A673 (cell line): ENCODE data around the gene CBX5. TPM values are rescaled to one million over a fixed set of nuclear protein-coding genes. Genes with fewer than 3 reads are reported as not detected.

Experiments
- BruUV-seq: library from RNA; stranded (reverse); fragments of 400-500 nt; replicated peaks from 2 replicates; lab custom pipeline; 2021; lab: Mats Ljungman, UMichigan
- CTCF ChIA-PET: fragments of 300-600 bp; sonication (Branson Sonifier 250); formaldehyde crosslinking; loops from one replicate; lab custom pipeline; 2022; ENCODE audit warnings: antibody characterized with exemption; lab: Charles Lee
- POLR2A ChIA-PET: fragments of 300-600 bp; sonication (Branson Sonifier 250); formaldehyde crosslinking; loops from one replicate; lab custom pipeline; 2022; ENCODE audit warnings: antibody characterized with exemption; ENCODE audit not compliant: low non-redundant PET; lab: Charles Lee
- DNase-seq: peaks from one replicate; pipeline ENCODE4 v3.0.0-alpha.2; 2015; ENCODE audit warnings: low spot score
- H3K27ac ChIP-seq: fragments of 200-600 bp; sonication (generic); 2 replicates; pipeline ENCODE4 v1.5.1; 2016; ENCODE audit warnings: mixed run types, low read depth, mild to moderate bottlenecking, mixed read lengths, antibody characterized with exemption, low read length; ENCODE audit not compliant: poor library complexity, severe bottlenecking
- H3K27me3 ChIP-seq: fragments of 200-600 bp; sonication (generic); replicated peaks from 2 replicates; pipeline ENCODE4 v1.6.1; 2017; ENCODE audit warnings: mixed run types, low read depth, mild to moderate bottlenecking, mixed read lengths, antibody characterized with exemption, low read length; ENCODE audit not compliant: insufficient read depth, poor library complexity
- H3K36me3 ChIP-seq: fragments of 200-600 bp; sonication (generic); 2 replicates; pipeline ENCODE4 v1.6.1; 2016; ENCODE audit warnings: mixed run types, mild to moderate bottlenecking, mixed read lengths, antibody characterized with exemption, low read length; ENCODE audit not compliant: insufficient read depth, poor library complexity, severe bottlenecking
- H3K4me1 ChIP-seq: fragments of 200-600 bp; sonication (generic); 2 replicates; pipeline ENCODE4 v1.6.1; 2017; ENCODE audit warnings: mixed run types, mild to moderate bottlenecking, mixed read lengths, antibody characterized with exemption, low read length; ENCODE audit not compliant: insufficient read depth, poor library complexity, severe bottlenecking
- H3K4me3 ChIP-seq: fragments of 200-600 bp; sonication (generic); 2 replicates; pipeline ENCODE4 v1.5.1; 2016; ENCODE audit warnings: low read depth, mixed run types, mild to moderate bottlenecking, mixed read lengths, low read length; ENCODE audit not compliant: poor library complexity, severe bottlenecking
- H3K9me3 ChIP-seq: fragments of 200-600 bp; sonication (generic); 2 replicates; pipeline ENCODE4 v1.6.1; 2016; ENCODE audit warnings: mixed run types, low read depth, mild to moderate bottlenecking, mixed read lengths, antibody characterized with exemption, low read length; ENCODE audit not compliant: poor library complexity, severe bottlenecking
- EZH2 ChIP-seq: fragments of 200-600 bp; sonication (generic); IDR thresholded peaks from 2 replicates; pipeline ENCODE4 v1.6.1; 2017; ENCODE audit warnings: borderline replicate concordance, low read depth, mild to moderate bottlenecking, mixed read lengths, antibody characterized with exemption, low read length; ENCODE audit not compliant: poor library complexity, severe bottlenecking
- intact Hi-C: fragments of 100-400 bp; cut with micrococcal nuclease; formaldehyde crosslinking; loops from one replicate; pipeline ENCODE4 v1.10.0; 2022; ENCODE audit not compliant: unreplicated experiment
- total RNA-seq: library from RNA; stranded (reverse); gene quantifications from 2 replicates; pipeline ENCODE4 v1.2.3, GENCODE V29; 2021
- TF ChIP-seq, protein P1 (sequence below): fragments of 300-800, 200-600 bp; sonication (generic); conservative IDR thresholded peaks from 2 replicates; pipeline ENCODE4 v1.5.1; 2017; ENCODE audit warnings: low read depth, mild to moderate bottlenecking, antibody characterized with exemption, low read length, moderate library complexity, mixed read lengths

Gene CBX5
- total RNA-seq, 1 experiment from 2014 or later = 254 TPM

DNA sequence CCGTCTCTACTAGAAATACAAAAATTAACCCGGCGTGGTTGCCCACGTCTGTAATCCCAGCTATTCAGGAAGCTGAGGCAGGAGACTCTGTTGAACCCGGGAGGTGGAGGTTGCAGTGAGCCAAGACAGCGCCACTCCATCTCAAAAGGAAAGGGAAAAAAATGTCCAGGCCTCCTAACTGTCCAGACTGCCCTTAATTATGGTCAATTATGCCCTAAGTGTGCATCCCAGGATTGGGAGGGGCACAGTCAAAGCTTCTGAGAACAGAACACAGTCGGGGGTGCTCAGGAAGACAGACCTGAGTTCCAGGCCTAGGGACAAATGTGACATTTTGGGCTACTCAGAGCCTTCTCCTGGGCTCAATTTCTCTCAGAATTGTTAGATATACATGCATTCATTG lies 59.4 kb downstream of the CBX5 start:
- no TSS peak for BruUV-seq
- Histone ChIP-seq H3K27ac (no peak overlapping the region), H3K36me3 (no peaks in the 10 kb centered on the region), H3K9me3 (no peaks in the 10 kb centered on the region), H3K4me3 (no peak overlapping the region), H3K27me3 (no peaks in the 10 kb centered on the region), H3K4me1 (peaks cover 19% of the 10 kb centered on the region)
- ChIA-PET CTCF (no interaction called here), POLR2A (no interaction called here)
- TF ChIP-seq EZH2 = no peak
- intact Hi-C loops = loop anchor here (1.0 to 5.0 kb wide), 3 partner anchors 57 to 148 kb away; no protein-coding TSS in a partner anchor
- DNase-seq = no peak

DNA sequence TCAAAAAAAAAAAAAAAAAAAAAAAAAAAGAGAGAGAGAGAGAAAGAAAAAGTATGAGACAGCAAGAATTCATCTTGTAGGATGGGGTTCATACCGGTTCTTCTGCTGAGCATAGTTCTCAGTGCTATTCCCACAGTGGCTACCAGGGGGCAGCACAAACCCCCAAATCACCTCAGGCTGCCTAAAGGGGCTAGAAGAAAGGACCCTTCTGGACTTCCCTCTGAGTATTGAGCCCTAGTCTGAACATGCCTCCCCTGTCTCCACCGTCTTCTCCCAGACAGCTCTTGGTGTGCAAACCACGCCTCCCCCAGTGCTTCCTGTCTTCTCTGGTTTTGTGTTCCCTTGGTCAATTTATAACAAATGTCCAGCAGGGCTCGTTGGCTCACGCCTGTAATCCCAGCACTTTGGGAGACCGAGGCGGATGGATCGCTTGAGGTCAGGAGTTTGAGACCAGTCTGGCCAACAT lies 59.8 kb downstream of the CBX5 start:
- intact Hi-C loops = loop anchor here (1.0 to 5.0 kb wide), 3 partner anchors 57 to 148 kb away; no protein-coding TSS in a partner anchor
- CTCF ChIA-PET = interaction anchor here (0.6 to 1.1 kb wide), 7 partner anchors 21 to 265 kb away, joined by 3 to 9 read pairs (median 8); partner anchors contain the start of gene HOXC12
- BruUV-seq = no TSS peak
- no peak for TF ChIP-seq EZH2
- TF ChIP-seq, protein P1, sequence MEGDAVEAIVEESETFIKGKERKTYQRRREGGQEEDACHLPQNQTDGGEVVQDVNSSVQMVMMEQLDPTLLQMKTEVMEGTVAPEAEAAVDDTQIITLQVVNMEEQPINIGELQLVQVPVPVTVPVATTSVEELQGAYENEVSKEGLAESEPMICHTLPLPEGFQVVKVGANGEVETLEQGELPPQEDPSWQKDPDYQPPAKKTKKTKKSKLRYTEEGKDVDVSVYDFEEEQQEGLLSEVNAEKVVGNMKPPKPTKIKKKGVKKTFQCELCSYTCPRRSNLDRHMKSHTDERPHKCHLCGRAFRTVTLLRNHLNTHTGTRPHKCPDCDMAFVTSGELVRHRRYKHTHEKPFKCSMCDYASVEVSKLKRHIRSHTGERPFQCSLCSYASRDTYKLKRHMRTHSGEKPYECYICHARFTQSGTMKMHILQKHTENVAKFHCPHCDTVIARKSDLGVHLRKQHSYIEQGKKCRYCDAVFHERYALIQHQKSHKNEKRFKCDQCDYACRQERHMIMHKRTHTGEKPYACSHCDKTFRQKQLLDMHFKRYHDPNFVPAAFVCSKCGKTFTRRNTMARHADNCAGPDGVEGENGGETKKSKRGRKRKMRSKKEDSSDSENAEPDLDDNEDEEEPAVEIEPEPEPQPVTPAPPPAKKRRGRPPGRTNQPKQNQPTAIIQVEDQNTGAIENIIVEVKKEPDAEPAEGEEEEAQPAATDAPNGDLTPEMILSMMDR = peak; percentile 80
- no peaks in the 10 kb centered on the region for H3K36me3 ChIP-seq
- H3K4me1 ChIP-seq = peaks cover 19% of the 10 kb centered on the region
- POLR2A ChIA-PET = no interaction called here
- H3K9me3 ChIP-seq = no peaks in the 10 kb centered on the region
- no peak overlapping the region for H3K4me3 ChIP-seq
- H3K27me3 ChIP-seq = no peaks in the 10 kb centered on the region
- peak; percentile 88 for DNase-seq
- no peak overlapping the region for H3K27ac ChIP-seq

DNA sequence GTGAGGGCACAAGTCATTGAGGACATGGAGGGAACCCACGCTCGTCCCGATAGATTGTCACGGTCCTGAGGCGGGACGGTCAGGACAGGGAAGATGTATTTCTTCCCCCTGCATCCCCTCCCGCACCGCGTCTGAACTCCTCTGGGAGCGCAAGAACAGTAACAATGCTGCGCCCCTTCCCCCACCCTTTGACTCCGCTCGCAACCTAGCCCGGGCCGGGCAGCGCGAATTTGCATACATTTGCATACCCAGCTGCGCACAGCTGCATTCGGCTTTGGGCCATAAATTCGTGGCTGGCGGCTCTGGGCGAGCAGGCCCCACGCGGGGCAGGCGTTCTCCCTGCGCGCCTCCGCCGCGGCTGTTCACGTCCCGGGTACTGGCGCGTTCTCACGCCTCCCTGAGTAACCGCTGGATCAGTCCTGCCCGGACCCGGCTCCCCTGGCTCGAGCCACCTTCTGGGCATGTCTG lies 62.1 kb downstream of the CBX5 start:
- Histone ChIP-seq H3K9me3 (no peaks in the 10 kb centered on the region), H3K4me1 (peaks cover 19% of the 10 kb centered on the region), H3K4me3 (peak overlapping the region; percentile 42), H3K27ac (no peak overlapping the region), H3K36me3 (no peaks in the 10 kb centered on the region), H3K27me3 (no peaks in the 10 kb centered on the region)
- CTCF ChIA-PET = interaction anchor here (1.1 kb wide), 1 partner anchor 107 kb away, joined by 6 read pairs; the partner anchor contains the start of gene COPZ1
- BruUV-seq = no TSS peak
- peak; percentile 74 for DNase-seq
- TF ChIP-seq, protein P1 = no peak
- TF ChIP-seq EZH2 = no peak
- intact Hi-C loops = no loop called here
- POLR2A ChIA-PET = no interaction called here
